Choroid plexus epithelial cell (primary cell): ENCODE results near the gene KNDC1.

Source experiments
- DNase-seq: peaks from one replicate; pipeline ENCODE4 v3.0.0-alpha.2; 2010; ENCODE audit warnings: low read depth
- H3K4me3 ChIP-seq: 2 replicates; pipeline ENCODE4 v1.5.1; 2011; ENCODE audit warnings: low read depth, mild to moderate bottlenecking, control low read depth, low read length, moderate library complexity
- CTCF ChIP-seq: conservative IDR thresholded peaks from 2 replicates; pipeline ENCODE4 v1.5.1; 2011; ENCODE audit warnings: low read depth, mild to moderate bottlenecking, control low read depth, inconsistent platforms, low read length, moderate library complexity

The KNDC1 gene

GRCh38 chr10:133114726-133115452 is 45.1 kb upstream of the KNDC1 start:
- H3K4me3 ChIP-seq: no peak overlapping the region
- no peak for DNase-seq
- TF ChIP-seq CTCF: no peak

DNA sequence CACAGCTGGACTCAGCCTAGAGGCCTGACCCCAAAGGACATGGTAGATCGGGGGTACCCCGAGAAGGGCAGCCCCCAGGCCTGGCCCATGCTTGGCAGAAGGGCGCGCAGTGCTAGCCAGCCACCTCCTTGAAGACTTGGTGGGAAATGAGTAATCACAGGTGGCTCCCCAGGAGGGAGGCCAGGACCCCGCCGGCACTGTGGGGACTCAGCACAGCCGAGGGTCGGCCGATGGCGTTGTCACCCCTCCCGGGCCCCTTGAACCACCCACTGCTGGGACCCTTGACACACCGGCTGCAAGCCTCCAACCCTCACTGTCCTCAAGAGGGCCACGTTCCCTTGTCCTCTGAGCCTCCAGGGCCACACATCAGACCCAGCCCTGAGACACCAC is 44.6 kb upstream of the KNDC1 start:
- DNase-seq: no peak
- TF ChIP-seq CTCF: no peak
- no peak overlapping the region for H3K4me3 ChIP-seq

- H3K4me3 ChIP-seq: no peak overlapping the region
- no peak for TF ChIP-seq CTCF
- no peak for DNase-seq
These were observed 44.0 kb upstream of the KNDC1 start for GRCh38 chr10:133115976-133116375.

- no peak for DNase-seq
- no peak for TF ChIP-seq CTCF
- H3K4me3 ChIP-seq: no peak overlapping the region
These were observed 43.6 kb upstream of the KNDC1 start for GRCh38 chr10:133116455-133116854.

DNA sequence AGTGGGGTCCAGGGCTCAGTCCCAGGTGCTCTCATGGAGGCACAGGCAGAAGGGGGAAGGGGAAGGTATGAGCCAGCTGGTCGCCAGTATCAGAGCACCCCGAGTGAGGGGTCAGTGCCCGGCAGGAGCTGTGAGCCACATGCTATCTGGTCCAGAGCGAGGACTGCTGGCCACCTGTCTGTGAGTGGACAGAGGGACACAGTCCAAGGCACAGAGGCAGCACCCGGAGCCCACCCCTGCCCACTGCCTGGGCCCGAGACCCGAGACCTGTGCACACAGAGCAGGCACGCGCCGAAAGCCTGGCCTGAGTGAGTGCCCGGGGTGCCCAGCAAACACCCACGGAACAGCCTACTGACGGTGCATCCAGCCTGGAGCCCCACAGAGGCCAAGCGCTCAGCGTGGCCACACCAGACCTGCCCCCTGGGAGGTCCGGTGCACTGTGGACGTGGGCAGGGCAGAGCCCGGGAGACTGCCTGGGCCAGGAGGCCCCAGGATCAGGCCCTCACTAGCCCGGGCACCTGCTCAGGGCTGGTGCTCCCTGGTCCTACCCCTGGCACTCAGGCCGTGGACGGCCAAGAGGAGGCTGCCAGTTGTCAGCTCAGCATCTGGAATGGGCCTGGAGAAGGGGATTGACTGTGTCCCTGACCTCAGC is 42.9 kb upstream of the KNDC1 start:
- no peak for TF ChIP-seq CTCF
- no peak for DNase-seq
- H3K4me3 ChIP-seq: no peak overlapping the region

- DNase-seq: no peak
These were observed 42.3 kb upstream of the KNDC1 start for GRCh38 chr10:133117688-133118071.

More at GRCh38 chr10:133117688-133118071, 42.3 kb upstream of the KNDC1 start:
- H3K4me3 ChIP-seq: no peak overlapping the region
- no peak for TF ChIP-seq CTCF
